HCT116 (cell line): ENCODE results near the gene FAM114A1. TPM values are rescaled to one million over a fixed set of nuclear protein-coding genes. Genes with fewer than 3 reads are reported as not detected.
A peak's percentile ranks its signal among the peaks of the same experiment; 100 is the strongest.

Source experiments
- ATAC-seq: fragments of 200-7000 bp; cut with Tn5 transposase; 2 replicates; pipeline ENCODE4 v1.9.1; 2020; ENCODE audit warnings: mild to moderate bottlenecking, moderate library complexity
- BruUV-seq: library from RNA; stranded (reverse); fragments of 400-500 nt; replicated peaks from 2 replicates; lab custom pipeline; 2021; lab: Mats Ljungman, UMichigan
- CTCF ChIA-PET: fragments of 300-600 bp; sonication (Branson Sonifier 250); formaldehyde crosslinking; loops from one replicate; lab custom pipeline; 2021; ENCODE audit warnings: antibody characterized with exemption; lab: Charles Lee
- POLR2A ChIA-PET: fragments of 300-600, 350-600 bp; sonication (Branson Sonifier 250); formaldehyde crosslinking; loops from one replicate; lab custom pipeline; 2021; ENCODE audit warnings: antibody characterized with exemption; lab: Charles Lee
- RAD21 ChIA-PET, 2 experiments: fragments of 300-600 bp; sonication (Branson Sonifier 250); formaldehyde crosslinking; loops; one replicate each; lab custom pipeline; 2023; ENCODE audit warnings: low total read pairs in 2 of 2; ENCODE audit not compliant: uncharacterized antibody in 2 of 2, unreplicated experiment in 2 of 2, low non-redundant PET in 1 of 2; lab: Charles Lee
- DNase-seq: peaks from one replicate; pipeline ENCODE4 v3.0.0-alpha.2; 2010; ENCODE audit warnings: low read depth, low spot score
- H2AFZ ChIP-seq: fragments of 200-600 bp; shearing (Covaris generic), sonication (generic); 2 replicates; pipeline ENCODE4 v1.6.1; 2017; ENCODE audit warnings: low read depth, mixed run types, mixed read lengths, antibody characterized with exemption, low read length; ENCODE audit not compliant: poor library complexity, severe bottlenecking
- H3K27ac ChIP-seq: 2 replicates; pipeline ENCODE4 v1.5.1; 2012; ENCODE audit warnings: low read depth, low read length
- H3K27me3 ChIP-seq: fragments of 200-600 bp; sonication (generic); 2 replicates; pipeline ENCODE4 v1.6.1; 2016; ENCODE audit warnings: mixed run types, low read length, mixed read lengths; ENCODE audit not compliant: insufficient read depth
- H3K36me3 ChIP-seq, 2 experiments: fragments of 200-500 bp in 1 of 2; fragments of 200-600 bp in 1 of 2; sonication (Bioruptor generic) in 1 of 2; sonication (generic) in 1 of 2; 2 replicates each; pipeline versions ENCODE4 v1.5.1 to v1.6.1; 2014 to 2016; ENCODE audit warnings: low read length in 2 of 2, inconsistent platforms in 1 of 2, mixed read lengths in 1 of 2, mixed run types in 1 of 2; ENCODE audit not compliant: insufficient read depth in 2 of 2, control insufficient read depth in 1 of 2
- H3K4me1 ChIP-seq, 2 experiments: fragments of 200-600 bp in 1 of 2; sonication (generic) in 1 of 2; 2 replicates each; pipeline versions ENCODE4 v1.5.1 to v1.6.1; 2012 to 2017; ENCODE audit warnings: low read length in 2 of 2, inconsistent platforms in 1 of 2, mild to moderate bottlenecking in 1 of 2, mixed read lengths in 1 of 2, mixed run types in 1 of 2, moderate library complexity in 1 of 2; ENCODE audit not compliant: insufficient read depth in 2 of 2, control insufficient read depth in 1 of 2
- H3K4me2 ChIP-seq: fragments of 200-600 bp; sonication (generic); 2 replicates; pipeline ENCODE4 v1.6.1; 2017; ENCODE audit warnings: mixed run types, low read length, mixed read lengths
- H3K4me3 ChIP-seq, 2 experiments: fragments of 200-600 bp in 1 of 2; sonication (generic) in 1 of 2; replicated peaks in 1 of 2; 2 replicates each; pipeline ENCODE4 v1.5.1; 2011 to 2016; ENCODE audit warnings: low read length in 2 of 2, control low read depth in 1 of 2, low read depth in 1 of 2, mild to moderate bottlenecking in 1 of 2, mixed read lengths in 1 of 2, mixed run types in 1 of 2
- H3K79me2 ChIP-seq: fragments of 200-600 bp; sonication (generic); 2 replicates; pipeline ENCODE4 v1.6.1; 2017; ENCODE audit warnings: mild to moderate bottlenecking, mixed run types, low read length, moderate library complexity, mixed read lengths; ENCODE audit not compliant: insufficient read depth
- H3K9ac ChIP-seq: fragments of 200-600 bp; sonication (generic); 2 replicates; pipeline ENCODE4 v1.6.1; 2016; ENCODE audit warnings: low read length, mixed read lengths
- H3K9me2 ChIP-seq: fragments of 200-600 bp; sonication (generic), shearing (Covaris generic); 2 replicates; pipeline ENCODE4 v1.6.1; 2017; ENCODE audit warnings: mixed run types, mild to moderate bottlenecking, moderate library complexity; ENCODE audit not compliant: insufficient read depth
- H3K9me3 ChIP-seq, 2 experiments: fragments of 200-500 bp in 1 of 2; fragments of 200-600 bp in 1 of 2; sonication (Bioruptor generic) in 1 of 2; sonication (generic) in 1 of 2; 2 replicates each; pipeline ENCODE4 v1.6.1; 2014 to 2017; ENCODE audit warnings: low read length in 2 of 2, mixed read lengths in 2 of 2, inconsistent platforms in 1 of 2, low read depth in 1 of 2, mild to moderate bottlenecking in 1 of 2, mixed run types in 1 of 2, moderate library complexity in 1 of 2; ENCODE audit not compliant: control insufficient read depth in 1 of 2, insufficient read depth in 1 of 2
- H4K20me1 ChIP-seq: fragments of 200-600 bp; sonication (generic), shearing (Covaris generic); 2 replicates; pipeline ENCODE4 v1.6.1; 2017; ENCODE audit warnings: mixed run types, mild to moderate bottlenecking, moderate library complexity; ENCODE audit not compliant: insufficient read depth
- ATF3 ChIP-seq: IDR thresholded peaks from 2 replicates; pipeline ENCODE4 v1.6.1; 2012
- CTCF ChIP-seq, 3 experiments: fragments of 200-600 bp in 1 of 3; sonication (generic) in 1 of 3; IDR thresholded peaks in 2 of 3; conservative IDR thresholded peaks in 1 of 3; 2 replicates each; pipeline ENCODE4 v1.5.1; 2012 to 2017; ENCODE audit warnings: low read depth in 2 of 3, low read length in 2 of 3, antibody characterized with exemption in 1 of 3, borderline replicate concordance in 1 of 3, control low read depth in 1 of 3, mild to moderate bottlenecking in 1 of 3, mixed read lengths in 1 of 3, mixed run types in 1 of 3, moderate library complexity in 1 of 3; ENCODE audit not compliant: insufficient read depth in 1 of 3
- EGR1 ChIP-seq: IDR thresholded peaks from 2 replicates; pipeline ENCODE4 v1.6.1; 2012; ENCODE audit warnings: low read depth
- EZH2phosphoT487 ChIP-seq: fragments of 200-600 bp; IDR thresholded peaks from 2 replicates; pipeline ENCODE4 v1.6.1; 2018; ENCODE audit warnings: antibody characterized with exemption, borderline replicate concordance
- POLR2A ChIP-seq: IDR thresholded peaks from 2 replicates; pipeline ENCODE4 v1.7.0; 2011; ENCODE audit warnings: borderline replicate concordance; ENCODE audit not compliant: insufficient read depth, insufficient read length; ENCODE audit errors: extremely low read depth
- TCF7L2 ChIP-seq: IDR thresholded peaks from 2 replicates; pipeline ENCODE4 v1.7.0; 2011; ENCODE audit warnings: borderline replicate concordance, inconsistent platforms; ENCODE audit not compliant: insufficient read depth, insufficient read length; ENCODE audit errors: extremely low read depth
- YY1 ChIP-seq: IDR thresholded peaks from 2 replicates; pipeline ENCODE4 v1.6.1; 2011; ENCODE audit warnings: low read length, low read depth, moderate library complexity, mild to moderate bottlenecking; ENCODE audit not compliant: insufficient replicate concordance; ENCODE audit errors: extremely low read depth
- ZNF274 ChIP-seq: fragments of 200-500 bp; sonication (Bioruptor generic); IDR thresholded peaks from 2 replicates; pipeline ENCODE4 v1.6.1; 2014; ENCODE audit warnings: mild to moderate bottlenecking, low read depth, low read length, inconsistent platforms
- intact Hi-C: fragments of 100-400 bp; cut with micrococcal nuclease; formaldehyde crosslinking; loops from 2 replicates; pipeline ENCODE4 v1.10.0; 2022
- total RNA-seq: library from RNA; stranded (reverse); gene quantifications from one replicate; pipeline ENCODE4 v1.2.1, GENCODE V29; 2021; ENCODE audit not compliant: unreplicated experiment

Gene FAM114A1
- total RNA-seq, 1 experiment from 2014 or later: 35.6 TPM

- TF ChIP-seq CTCF (IDR thresholded peaks at IDR 0.05 in 2 of 3, conservative IDR thresholded peaks at IDR 0.05 in 1 of 3; ENCODE audit: borderline replicate concordance in 1 of 3, insufficient read depth in 1 of 3, low read depth in 2 of 3, low read length in 2 of 3) (no peak), EGR1 (no peak), POLR2A (no peak), EZH2phosphoT487 (no peak)
Observed at GRCh38 chr4:38872620-38873019, 5.0 kb downstream of the FAM114A1 start (continued).

- Histone ChIP-seq H3K27ac (no peak overlapping the region), H2AFZ (no peak overlapping the region), H4K20me1 (no peaks in the 10 kb centered on the region), H3K9ac (no peak overlapping the region), H3K36me3 (0 out of 4 replicates have a peak, but pooled peaks cover 0 to 4% of the 10 kb centered on the region in 2 experiments), H3K79me2 (peaks cover 18% of the 10 kb centered on the region; the same call in 1 of the 2 replicates), H3K9me3 (no peaks in the 10 kb centered on the region), H3K9me2 (no peaks in the 10 kb centered on the region), H3K4me3 (no peak overlapping the region), H3K27me3 (no peaks in the 10 kb centered on the region), H3K4me1 (peaks cover 0 to 9% of the 10 kb centered on the region in 2 experiments; a peak in 3 of 4 replicates), H3K4me2 (no peak overlapping the region)
- ATAC-seq (peak; percentile 71), DNase-seq (no peak)
- intact Hi-C loops: no loop called here
- POLR2A ChIA-PET: no interaction called here
- CTCF ChIA-PET: interaction anchor here (0.9 to 1.8 kb wide), 2 partner anchors 13 to 114 kb away, joined by 3 to 5 read pairs; no protein-coding TSS in a partner anchor
- no TSS peak for BruUV-seq
- TF ChIP-seq ZNF274 (no peak), ATF3 (no peak), CTCF (IDR thresholded peaks at IDR 0.05 in 2 of 3, conservative IDR thresholded peaks at IDR 0.05 in 1 of 3; ENCODE audit: borderline replicate concordance in 1 of 3, insufficient read depth in 1 of 3, low read depth in 2 of 3, low read length in 2 of 3) (peak in 2 of 3 experiments; percentile 11 to 32; a peak in 1 of 6 replicates), TCF7L2 (no peak), YY1 (no peak)
- TF ChIP-seq, all 23 proteins: peak for 1
- RAD21 ChIA-PET: no interaction called here
Observed at GRCh38 chr4:38873290-38873944, 5.8 kb downstream of the FAM114A1 start.
